GM19239 (cell line): ENCODE data around the gene FNDC1.

ENCODE experiments used
- DNase-seq: peaks from one replicate; pipeline ENCODE4 v3.0.0; 2011; ENCODE audit warnings: low spot score; ENCODE audit not compliant: insufficient read length
- FAIRE-seq: peaks from 2 replicates; lab custom pipeline; 2011; peaks lifted over from hg19 to GRCh38; lab: Jason Lieb, UNC

The FNDC1 gene

DNA sequence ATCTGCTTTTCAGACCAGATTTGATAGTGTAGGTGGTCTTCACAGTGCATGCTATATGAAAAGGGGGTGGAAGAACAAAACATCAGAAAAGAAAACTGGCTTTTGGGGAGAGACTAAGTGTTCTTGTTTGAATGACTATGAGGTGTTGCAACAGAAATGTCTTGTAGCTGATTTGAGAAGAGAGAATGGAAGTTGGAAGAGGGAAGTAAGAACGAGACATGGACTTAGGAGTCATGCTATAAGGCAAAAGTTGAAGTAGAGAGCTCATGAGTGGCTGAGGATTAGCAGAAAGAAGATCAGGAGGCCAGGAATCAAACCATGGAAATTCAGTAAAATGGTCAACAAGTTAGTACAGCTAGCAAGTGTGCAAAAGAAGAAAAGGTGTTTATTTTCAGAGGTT is 32.1 kb downstream of the FNDC1 start:
- no peak for FAIRE-seq

DNA sequence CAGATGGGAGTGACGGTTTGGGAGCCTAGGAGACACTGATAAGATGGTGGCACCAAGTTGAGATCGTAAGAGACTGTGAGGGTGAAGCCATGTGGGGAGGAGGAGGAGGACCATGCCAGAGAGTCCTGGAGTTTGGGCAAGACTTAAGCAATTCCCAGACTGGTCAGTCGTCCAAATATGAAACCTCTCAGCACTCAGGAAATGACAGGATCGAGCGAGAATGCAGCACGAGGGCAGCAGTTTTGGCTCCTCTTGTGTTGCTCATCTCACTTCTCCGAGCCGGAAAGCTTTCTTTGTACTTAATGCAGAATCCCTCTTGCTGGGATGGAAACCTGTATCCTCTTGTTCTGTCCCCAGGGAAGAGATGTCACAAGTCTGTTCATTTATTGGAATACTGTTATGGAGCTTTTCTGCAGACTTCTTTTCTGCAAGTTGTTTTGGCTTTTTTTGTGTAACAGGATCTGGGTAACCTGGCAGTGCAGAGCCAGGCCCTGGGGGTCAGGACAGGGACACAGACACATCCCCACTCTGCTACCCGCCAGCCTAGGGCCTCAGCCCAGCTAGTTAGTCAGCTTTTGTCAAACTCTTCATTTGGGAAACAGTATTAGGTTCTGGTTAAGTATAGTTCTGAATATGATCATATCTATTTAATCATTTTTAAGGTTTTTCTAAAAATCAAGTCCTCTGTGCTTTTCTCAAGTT is 34.3 kb downstream of the FNDC1 start:
- FAIRE-seq: no peak
- DNase-seq: no peak

More for the DNA sequence above, 32.1 kb downstream of the FNDC1 start:
- no peak for DNase-seq

DNA sequence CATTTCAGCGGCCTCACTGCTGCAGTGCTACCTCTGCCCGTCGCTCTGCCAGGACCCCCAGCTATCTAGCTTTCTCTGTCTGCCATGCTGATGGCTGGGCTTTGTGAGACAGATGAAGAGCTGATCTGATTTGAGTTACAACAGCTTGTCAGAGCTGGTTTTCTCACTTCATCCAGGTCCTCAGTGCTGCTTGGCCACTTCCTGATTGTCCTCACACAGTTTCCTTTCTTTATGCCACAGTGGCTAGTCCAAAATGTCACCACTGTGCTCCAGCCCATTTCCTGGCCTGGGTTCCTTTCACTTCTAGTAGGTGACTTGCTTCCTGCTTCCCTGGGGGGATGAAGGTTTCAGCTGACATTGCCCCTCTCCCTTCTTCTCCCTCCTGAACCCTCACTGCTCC is 35.4 kb downstream of the FNDC1 start:
- FAIRE-seq: no peak
- DNase-seq: no peak

DNA sequence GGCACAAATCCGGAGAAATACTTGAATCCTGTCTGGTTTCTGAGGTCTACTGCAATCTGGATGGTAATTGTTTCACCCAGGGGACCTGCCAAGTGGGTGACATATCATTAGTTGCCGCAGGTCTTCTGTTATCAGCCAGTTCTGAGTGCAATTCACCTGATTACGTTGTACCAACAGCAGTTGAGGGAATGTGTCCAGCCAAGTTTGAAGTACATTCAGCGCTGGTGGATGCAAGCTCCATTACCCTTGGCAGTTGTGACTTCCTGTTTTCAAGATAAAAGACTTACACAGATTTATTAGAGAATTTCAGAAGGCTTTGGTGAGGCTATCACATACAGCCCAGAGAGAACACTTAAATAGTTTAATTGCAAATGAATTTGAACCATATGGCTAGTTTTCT is 42.8 kb downstream of the FNDC1 start:
- DNase-seq (no peak), FAIRE-seq (no peak)

DNA sequence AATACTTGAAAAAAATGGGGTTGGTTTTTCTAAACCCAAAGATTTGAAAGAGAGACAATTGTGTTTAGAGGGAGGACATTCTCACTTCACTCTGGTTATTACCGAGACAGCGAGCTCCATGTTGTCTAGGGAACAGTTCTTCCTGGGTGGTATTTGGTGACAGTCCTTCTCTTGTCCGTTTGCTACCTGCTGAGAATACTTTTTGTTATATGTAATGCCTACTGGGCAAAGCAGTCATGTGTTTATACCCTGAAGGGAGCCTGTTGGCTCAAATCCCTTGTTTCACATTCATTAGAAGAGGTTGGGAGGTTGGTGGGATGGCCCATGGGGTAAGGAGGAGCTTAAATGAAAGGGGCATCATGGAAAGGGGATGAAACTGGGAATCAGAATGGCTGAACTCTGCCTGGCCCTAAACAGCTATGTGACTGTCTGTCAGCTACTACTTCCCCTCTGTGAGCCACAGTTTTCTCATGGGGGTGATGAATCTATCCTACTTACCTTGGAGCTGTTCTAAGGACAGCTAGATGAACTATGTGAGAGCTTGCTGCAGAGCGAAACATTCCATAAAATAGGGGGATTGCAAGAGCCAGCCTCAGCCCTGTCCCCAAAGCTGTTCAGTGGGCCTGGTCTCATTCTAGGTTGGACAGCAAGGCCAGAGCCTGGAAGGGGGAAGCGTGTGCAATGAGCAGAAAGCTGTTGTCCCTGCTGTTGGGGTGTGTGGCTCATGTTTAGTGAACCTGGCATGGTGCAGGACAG is 43.5 kb downstream of the FNDC1 start:
- FAIRE-seq (no peak), DNase-seq (no peak)

DNA sequence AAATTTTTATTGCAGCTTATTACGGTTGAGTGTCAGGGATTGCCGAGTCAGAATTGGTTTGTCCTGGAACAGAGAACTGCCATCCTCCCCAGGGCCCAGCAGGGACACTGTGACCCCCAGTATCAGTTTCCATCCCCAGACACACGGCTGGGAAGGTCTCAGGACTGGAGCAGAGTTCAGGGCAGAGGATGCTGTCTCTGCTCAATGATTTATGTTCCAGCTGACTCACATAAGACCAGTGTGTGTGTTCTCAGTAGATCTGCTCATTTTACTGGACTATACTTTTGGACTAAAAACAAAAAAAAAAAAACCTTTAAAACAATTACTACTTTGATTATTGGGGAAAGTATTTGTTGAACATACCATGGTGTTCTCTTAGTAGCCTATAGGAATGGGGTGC is 44.2 kb downstream of the FNDC1 start:
- FAIRE-seq: no peak
- DNase-seq: no peak

DNA sequence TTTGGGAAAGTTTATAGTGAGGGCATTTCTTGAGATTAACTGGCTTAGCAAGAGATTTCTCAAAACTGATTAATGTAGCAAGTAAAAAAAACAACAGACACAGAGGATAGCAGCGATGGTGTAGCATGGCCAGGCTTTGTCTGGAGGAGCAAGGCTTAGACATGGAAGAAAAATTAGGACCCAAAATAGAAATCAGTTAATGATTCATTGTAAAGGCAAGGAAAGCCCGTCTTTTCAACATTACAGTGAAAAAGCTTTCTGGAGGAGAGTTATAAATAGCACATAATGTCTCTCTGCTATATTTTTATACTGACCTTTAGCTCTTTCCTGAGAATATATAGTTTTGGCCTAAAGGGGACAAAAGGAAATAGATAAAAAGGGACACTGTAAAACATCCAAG is 45.1 kb downstream of the FNDC1 start:
- no peak for FAIRE-seq
- no peak for DNase-seq

DNA sequence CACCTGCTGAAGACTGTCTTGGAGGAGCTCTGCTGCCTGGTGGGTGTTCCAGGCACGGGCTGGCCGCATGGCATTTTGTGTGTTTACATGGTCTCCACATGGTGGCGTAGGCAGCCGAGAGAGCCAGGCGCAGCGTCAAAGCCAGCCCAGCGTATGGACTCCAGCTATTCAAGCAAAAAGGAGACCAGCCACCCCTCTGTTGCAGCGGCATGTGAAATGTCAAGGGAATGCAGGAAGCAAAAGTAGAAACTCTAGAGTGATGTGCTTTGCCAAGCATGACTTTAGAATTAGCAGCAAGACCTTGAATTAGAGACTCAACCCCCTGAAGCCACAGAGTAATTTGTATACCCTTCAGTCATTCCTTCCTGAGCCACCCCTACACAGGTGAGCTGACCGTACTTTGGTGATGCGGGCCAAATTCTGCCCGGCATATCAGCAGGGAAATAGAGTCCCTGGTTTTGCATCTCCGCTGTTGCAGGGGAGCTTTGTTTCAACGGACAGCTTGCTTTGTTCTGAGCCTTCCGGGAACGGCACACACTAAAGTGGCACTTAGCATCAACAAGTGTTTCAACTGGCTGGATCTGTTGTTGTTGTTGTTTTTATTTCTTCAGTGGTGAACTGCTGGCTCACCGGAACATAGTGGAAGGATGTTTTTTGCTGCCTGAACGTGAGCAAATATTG is 48.5 kb downstream of the FNDC1 start:
- DNase-seq (peak; percentile 36), FAIRE-seq (peak; percentile 18)

DNA sequence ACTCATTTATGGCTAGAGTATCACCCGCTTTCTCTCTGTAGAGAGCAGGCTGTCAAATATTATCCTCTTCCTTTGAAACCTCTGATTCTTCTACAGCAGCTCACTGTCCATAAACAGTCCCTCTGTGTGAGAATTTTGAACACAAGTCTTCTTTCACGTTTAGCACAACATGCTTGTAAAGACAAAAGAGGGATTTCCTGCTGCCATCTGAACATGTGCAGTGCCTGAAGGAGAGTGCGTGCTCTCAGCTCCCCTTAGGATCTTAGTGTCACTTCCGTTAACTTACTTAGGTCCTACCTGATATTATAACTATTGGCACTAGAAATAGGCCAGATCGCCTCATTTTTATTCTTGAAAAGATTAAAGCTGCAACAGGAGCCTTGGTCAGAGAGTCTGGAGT is 50.9 kb downstream of the FNDC1 start:
- no peak for FAIRE-seq
- DNase-seq: no peak

DNA sequence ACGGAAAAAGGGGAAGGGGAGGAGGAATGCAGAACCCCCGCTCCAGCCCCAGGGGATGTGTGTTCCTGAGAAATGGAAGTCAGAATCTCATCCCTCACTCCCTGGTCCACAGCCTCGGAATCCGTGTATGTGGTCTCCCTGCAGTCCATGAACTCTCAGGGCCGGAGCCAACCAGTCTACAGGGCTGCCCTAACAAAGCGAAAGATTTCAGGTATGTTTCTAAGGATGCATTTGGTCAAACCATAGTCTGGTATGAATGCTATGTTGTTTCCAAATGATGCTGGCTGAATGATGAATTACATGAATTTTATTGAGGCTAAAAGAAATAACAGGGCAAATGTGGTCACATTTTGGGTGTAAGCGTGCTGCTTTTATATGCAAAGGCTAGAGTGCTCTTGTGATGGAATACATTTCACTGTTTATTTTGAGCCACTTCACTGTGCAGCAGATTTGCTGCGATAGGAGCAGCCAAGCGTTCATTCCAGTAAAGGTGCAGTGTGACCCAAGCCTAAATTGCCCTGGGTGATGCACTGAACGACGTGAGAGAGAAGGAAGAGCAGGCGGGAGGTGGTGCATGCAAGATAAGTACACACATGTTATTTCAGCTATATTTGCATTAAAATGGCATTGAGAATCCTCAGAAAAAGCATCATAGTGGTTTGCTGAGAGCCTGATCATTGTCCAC is 52.4 kb downstream of the FNDC1 start:
- FAIRE-seq (no peak), DNase-seq (no peak)

DNA sequence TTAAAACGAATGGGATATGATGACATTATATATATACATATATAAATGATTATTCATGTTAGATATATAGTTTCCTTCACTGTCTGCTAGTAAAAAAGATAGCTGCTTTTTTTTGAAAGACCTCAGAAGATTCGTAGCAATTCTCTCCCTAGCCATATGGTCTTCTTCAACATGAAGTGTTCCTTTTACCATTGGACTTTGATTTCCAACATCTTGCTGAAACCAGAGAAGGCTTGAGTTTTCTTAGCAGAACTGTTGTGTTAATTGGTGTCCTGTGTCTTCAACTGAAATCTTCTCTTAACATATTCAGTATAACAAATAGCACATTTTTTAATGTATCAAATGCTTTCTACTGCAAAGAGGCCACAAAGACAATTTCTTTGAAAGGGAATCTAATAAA is 55.3 kb downstream of the FNDC1 start:
- DNase-seq (no peak), FAIRE-seq (no peak)

DNA sequence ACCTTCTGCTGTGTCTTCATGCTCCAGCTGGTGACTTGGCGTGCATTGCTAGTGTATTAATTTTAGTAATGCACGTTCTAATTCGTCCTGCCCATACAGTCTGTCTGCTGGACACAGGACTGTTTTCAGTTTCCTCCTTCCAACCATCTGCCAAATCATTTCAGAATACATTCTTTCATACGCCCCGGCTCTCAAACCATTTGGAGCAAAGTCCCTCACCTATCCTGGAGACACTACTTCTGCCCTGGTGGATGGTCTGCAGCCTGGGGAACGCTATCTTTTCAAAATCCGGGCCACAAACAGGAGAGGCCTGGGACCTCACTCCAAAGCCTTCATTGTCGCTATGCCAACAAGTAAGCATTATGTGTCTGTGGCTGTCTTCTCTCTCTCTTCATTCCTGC is 60.5 kb downstream of the FNDC1 start:
- FAIRE-seq: no peak
- no peak for DNase-seq

DNA sequence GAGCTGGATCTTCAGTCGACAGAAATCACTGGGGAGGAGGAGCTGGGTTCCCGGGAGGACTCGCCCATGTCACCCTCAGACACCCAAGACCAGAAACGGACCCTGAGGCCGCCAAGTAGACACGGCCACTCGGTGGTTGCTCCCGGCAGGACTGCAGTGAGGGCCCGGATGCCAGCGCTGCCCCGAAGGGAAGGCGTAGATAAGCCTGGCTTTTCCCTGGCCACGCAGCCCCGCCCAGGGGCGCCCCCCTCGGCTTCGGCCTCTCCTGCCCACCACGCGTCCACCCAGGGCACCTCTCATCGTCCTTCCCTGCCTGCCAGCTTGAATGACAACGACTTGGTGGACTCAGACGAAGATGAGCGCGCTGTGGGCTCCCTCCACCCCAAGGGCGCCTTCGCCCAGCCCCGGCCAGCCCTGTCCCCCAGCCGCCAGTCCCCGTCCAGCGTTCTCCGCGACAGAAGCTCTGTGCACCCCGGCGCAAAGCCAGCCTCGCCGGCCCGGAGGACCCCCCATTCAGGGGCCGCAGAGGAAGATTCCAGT is 63.0 kb downstream of the FNDC1 start:
- FAIRE-seq: no peak

DNA sequence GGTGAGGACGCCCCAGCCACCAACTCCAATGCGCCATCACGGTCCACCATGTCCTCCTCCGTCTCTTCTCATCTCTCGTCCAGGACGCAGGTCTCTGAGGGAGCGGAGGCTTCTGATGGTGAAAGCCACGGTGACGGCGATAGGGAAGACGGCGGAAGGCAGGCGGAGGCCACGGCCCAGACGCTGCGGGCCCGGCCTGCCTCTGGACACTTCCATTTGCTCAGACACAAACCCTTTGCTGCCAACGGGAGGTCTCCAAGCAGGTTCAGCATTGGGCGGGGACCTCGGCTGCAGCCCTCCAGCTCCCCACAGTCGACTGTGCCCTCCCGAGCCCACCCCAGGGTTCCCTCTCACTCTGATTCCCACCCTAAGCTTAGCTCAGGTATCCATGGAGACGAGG is 63.6 kb downstream of the FNDC1 start:
- FAIRE-seq (no peak), DNase-seq (no peak)

More for the DNA sequence above, 63.0 kb downstream of the FNDC1 start:
- DNase-seq: no peak

DNA sequence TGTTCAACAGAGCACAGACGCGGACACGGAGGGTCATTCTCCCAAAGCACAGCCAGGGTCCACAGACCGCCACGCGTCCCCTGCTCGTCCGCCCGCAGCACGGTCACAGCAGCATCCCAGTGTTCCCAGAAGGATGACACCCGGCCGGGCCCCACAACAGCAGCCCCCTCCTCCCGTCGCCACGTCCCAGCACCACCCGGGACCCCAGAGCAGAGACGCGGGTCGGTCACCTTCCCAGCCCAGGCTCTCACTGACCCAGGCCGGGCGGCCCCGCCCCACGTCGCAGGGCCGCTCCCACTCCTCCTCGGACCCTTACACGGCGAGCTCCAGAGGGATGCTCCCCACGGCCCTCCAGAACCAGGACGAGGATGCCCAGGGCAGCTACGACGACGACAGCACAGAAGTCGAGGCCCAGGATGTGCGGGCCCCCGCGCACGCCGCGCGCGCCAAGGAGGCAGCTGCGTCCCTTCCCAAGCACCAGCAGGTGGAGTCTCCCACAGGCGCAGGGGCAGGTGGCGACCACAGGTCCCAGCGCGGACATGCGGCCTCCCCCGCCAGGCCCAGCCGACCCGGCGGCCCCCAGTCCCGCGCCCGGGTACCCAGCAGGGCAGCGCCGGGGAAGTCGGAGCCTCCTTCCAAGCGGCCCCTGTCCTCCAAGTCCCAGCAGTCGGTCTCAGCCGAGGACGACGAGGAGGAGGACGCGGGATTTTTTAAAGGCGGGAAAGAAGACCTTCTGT is 64.3 kb downstream of the FNDC1 start:
- FAIRE-seq: no peak
- DNase-seq: no peak

DNA sequence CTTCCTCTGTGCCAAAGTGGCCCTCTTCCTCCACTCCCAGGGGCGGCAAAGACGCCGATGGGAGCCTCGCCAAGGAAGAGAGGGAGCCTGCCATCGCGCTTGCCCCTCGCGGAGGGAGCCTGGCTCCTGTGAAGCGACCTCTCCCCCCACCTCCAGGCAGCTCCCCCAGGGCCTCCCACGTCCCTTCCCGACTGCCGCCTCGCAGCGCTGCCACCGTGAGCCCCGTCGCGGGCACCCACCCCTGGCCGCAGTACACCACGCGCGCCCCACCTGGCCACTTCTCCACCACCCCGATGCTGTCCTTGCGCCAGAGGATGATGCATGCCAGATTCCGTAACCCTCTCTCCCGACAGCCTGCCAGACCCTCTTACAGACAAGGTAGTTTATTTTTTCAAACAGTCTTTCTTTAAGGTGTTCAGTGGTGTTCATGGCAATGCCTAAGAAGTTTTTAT is 64.9 kb downstream of the FNDC1 start:
- DNase-seq: no peak
- no peak for FAIRE-seq

DNA sequence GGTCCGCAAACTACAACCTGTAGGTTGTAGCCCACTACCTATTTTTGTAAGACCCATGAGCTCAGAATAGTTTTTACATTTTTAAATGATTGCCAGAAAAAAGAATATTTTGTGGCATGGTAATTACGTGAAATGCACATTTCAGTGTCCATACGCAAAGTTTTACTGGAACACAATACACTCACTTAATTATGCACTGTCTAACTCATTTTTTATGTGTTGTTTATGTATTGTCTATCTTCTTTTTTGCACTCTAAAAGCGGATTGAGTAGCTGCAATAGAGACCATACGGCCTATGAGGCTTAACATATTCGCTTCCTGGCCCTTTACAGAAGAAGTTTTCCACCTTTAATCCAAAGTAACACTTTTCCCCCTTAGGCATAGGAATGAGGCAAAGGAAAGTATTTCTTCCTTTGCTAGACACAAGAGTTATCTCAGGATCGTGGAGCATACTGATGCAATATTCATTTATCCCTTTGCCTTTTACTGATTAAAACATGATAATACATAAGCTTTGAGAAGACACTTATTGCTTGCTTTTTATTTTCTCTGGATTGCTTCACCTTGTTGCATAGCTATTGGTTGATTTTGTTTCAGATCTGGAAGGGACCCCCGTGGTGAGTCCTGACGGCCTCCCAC is 69.8 kb downstream of the FNDC1 start:
- DNase-seq (no peak), FAIRE-seq (no peak)

DNA sequence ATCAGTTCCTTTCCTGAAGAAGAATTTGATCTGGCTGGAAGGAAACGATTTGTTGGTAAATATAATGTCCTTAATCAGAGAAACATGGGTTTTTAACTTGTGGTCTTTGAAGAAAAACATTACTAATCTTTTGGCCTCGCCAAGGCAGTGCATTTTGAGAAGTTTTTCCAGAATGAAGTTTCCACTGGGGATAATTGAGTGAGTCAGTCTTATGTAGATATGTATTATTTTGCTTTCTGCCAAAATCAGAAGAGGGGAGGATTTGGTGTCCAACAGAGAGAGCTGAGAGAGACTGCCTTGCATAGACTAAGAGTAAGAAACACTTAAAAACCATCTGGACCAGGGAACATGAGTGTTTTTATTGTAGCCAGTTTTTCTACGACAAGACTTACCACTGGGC is 79.9 kb downstream of the FNDC1 start:
- no peak for FAIRE-seq
- DNase-seq: no peak

DNA sequence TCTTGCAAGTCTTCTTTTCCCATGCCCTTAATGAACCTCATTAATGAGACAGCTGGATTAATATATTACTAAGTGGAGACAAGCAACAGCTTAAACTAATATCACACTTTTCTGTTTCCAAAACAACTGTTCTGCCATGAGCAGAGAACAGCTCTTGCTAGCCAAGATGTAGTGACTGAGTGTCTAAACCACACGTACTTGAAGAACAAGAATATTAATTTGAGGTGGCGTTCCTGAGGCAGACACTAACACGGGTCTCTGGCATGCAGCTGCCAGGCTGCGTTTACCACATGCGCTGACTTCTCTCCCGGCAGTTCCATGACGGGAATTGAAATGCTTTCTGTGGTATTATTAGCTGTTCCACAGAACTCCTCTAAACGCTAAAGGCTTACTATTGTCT is 80.6 kb downstream of the FNDC1 start:
- FAIRE-seq (no peak), DNase-seq (no peak)
